OCI-LY1 (cell line): ENCODE measurements around the gene MMP11.
A peak's percentile ranks its signal among the peaks of the same experiment; 100 is the strongest.

Source experiments
- H2AFZ ChIP-seq: fragments of 200-600 bp; sonication (generic), shearing (Covaris generic); 2 replicates; pipeline ENCODE4 v1.6.0; 2014; ENCODE audit warnings: antibody characterized with exemption, mild to moderate bottlenecking, low read length
- H3F3A ChIP-seq: fragments of 200-600 bp; sonication (generic), shearing (Covaris generic); 2 replicates; pipeline ENCODE4 v1.6.0; 2014; ENCODE audit warnings: mild to moderate bottlenecking, antibody characterized with exemption, low read length, moderate library complexity; ENCODE audit not compliant: insufficient read depth
- H3K27ac ChIP-seq: fragments of 200-600 bp; sonication (generic); 2 replicates; pipeline ENCODE4 v1.5.1; 2014; ENCODE audit warnings: low read length, mixed run types, mild to moderate bottlenecking, low read depth; ENCODE audit not compliant: poor library complexity, severe bottlenecking
- H3K27me3 ChIP-seq: fragments of 200-600 bp; sonication (generic); 2 replicates; pipeline ENCODE4 v1.6.0; 2014; ENCODE audit warnings: antibody characterized with exemption, mild to moderate bottlenecking, low read length, moderate library complexity; ENCODE audit not compliant: insufficient read depth
- H3K36me3 ChIP-seq: fragments of 200-600 bp; sonication (generic); 2 replicates; pipeline ENCODE4 v1.6.1; 2014; ENCODE audit warnings: mild to moderate bottlenecking, antibody characterized with exemption, low read length, moderate library complexity, mixed read lengths; ENCODE audit not compliant: insufficient read depth
- H3K4me1 ChIP-seq: fragments of 200-600 bp; sonication (generic); 2 replicates; pipeline ENCODE4 v1.5.1; 2014; ENCODE audit warnings: mild to moderate bottlenecking, low read length, moderate library complexity; ENCODE audit not compliant: insufficient read depth, severe bottlenecking
- H3K4me2 ChIP-seq: fragments of 200-600 bp; sonication (generic), shearing (Covaris generic); 2 replicates; pipeline ENCODE4 v1.6.1; 2014; ENCODE audit warnings: low read length
- H3K4me3 ChIP-seq: fragments of 200-600 bp; sonication (generic); 2 replicates; pipeline ENCODE4 v1.5.1; 2014; ENCODE audit warnings: low read length, low read depth, mild to moderate bottlenecking, mixed read lengths; ENCODE audit not compliant: poor library complexity, severe bottlenecking
- H3K79me2 ChIP-seq: fragments of 200-600 bp; shearing (Covaris generic); 2 replicates; pipeline ENCODE4 v1.6.1; 2016; ENCODE audit warnings: mixed run types, low read length, mixed read lengths; ENCODE audit not compliant: insufficient read depth
- H3K9ac ChIP-seq: fragments of 200-600 bp; sonication (generic), shearing (Covaris generic); 2 replicates; pipeline ENCODE4 v1.6.1; 2014; ENCODE audit warnings: mild to moderate bottlenecking, low read length, mixed read lengths
- H3K9me2 ChIP-seq: fragments of 200-600 bp; sonication (generic), shearing (Covaris generic); 2 replicates; pipeline ENCODE4 v1.6.1; 2014; ENCODE audit warnings: low read depth, mild to moderate bottlenecking, low read length, mixed read lengths
- H3K9me3 ChIP-seq: fragments of 200-600 bp; shearing (Covaris generic); 2 replicates; pipeline ENCODE4 v1.6.1; 2014; ENCODE audit warnings: low read length, mixed read lengths
- H4K20me1 ChIP-seq: fragments of 200-600 bp; sonication (generic), shearing (Covaris generic); 2 replicates; pipeline ENCODE4 v1.6.0; 2016; ENCODE audit warnings: mild to moderate bottlenecking, low read length; ENCODE audit not compliant: insufficient read depth
- EZH2 ChIP-seq: fragments of 200-600 bp; sonication (generic), shearing (Covaris generic); IDR thresholded peaks from 2 replicates; pipeline ENCODE4 v1.8.0; 2017; ENCODE audit warnings: borderline replicate concordance, mixed run types, mild to moderate bottlenecking, antibody characterized with exemption, low read length, moderate library complexity, mixed read lengths
- TF ChIP-seq, protein P1 (sequence below): fragments of 200-600 bp; sonication (generic), shearing (Covaris generic); IDR thresholded peaks from 2 replicates; pipeline ENCODE4 v1.5.1; 2017; ENCODE audit warnings: mild to moderate bottlenecking, antibody characterized with exemption, low read length, moderate library complexity, mixed read lengths

The MMP11 gene

DNA sequence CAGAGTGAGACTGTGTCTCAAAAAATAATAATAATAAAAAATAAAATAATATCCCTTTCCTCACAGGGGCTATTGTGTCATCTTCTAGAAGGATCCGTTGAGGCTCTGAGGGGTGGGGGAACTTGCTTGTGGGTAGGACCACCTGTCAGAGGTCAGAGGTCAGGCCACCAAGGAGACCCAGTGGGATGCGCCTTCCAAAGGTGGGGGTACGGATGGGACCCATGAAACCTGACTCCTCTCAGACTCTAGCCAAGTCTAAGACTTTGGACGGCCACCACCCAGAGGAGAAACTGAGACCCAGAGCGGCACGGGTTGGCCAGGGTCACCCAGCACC, 367 bp upstream of the MMP11 start:
- H3K36me3 ChIP-seq, result peaks cover under 1% of the 10 kb centered on the region; the same call in 1 of the 2 replicates
- no peaks in the 10 kb centered on the region for H3K27me3 ChIP-seq
- H3K9me3 ChIP-seq, result no peaks in the 10 kb centered on the region
- peak overlapping the region; percentile 89 for H3K4me2 ChIP-seq
- no peak overlapping the region for H2AFZ ChIP-seq
- no peaks in the 10 kb centered on the region for H3K9me2 ChIP-seq
- no peaks in the 10 kb centered on the region; the same call in 1 of the 2 replicates for H3K79me2 ChIP-seq
- peak overlapping the region; percentile 56 for H3K9ac ChIP-seq
- no peak overlapping the region for H3K27ac ChIP-seq
- H4K20me1 ChIP-seq, result no peaks in the 10 kb centered on the region
- peak overlapping the region; percentile 53 for H3K4me3 ChIP-seq
- no peaks in the 10 kb centered on the region for H3F3A ChIP-seq
- peaks cover 36% of the 10 kb centered on the region for H3K4me1 ChIP-seq
- TF ChIP-seq, protein P1, sequence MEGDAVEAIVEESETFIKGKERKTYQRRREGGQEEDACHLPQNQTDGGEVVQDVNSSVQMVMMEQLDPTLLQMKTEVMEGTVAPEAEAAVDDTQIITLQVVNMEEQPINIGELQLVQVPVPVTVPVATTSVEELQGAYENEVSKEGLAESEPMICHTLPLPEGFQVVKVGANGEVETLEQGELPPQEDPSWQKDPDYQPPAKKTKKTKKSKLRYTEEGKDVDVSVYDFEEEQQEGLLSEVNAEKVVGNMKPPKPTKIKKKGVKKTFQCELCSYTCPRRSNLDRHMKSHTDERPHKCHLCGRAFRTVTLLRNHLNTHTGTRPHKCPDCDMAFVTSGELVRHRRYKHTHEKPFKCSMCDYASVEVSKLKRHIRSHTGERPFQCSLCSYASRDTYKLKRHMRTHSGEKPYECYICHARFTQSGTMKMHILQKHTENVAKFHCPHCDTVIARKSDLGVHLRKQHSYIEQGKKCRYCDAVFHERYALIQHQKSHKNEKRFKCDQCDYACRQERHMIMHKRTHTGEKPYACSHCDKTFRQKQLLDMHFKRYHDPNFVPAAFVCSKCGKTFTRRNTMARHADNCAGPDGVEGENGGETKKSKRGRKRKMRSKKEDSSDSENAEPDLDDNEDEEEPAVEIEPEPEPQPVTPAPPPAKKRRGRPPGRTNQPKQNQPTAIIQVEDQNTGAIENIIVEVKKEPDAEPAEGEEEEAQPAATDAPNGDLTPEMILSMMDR, result no peak
- TF ChIP-seq EZH2, result no peak

DNA sequence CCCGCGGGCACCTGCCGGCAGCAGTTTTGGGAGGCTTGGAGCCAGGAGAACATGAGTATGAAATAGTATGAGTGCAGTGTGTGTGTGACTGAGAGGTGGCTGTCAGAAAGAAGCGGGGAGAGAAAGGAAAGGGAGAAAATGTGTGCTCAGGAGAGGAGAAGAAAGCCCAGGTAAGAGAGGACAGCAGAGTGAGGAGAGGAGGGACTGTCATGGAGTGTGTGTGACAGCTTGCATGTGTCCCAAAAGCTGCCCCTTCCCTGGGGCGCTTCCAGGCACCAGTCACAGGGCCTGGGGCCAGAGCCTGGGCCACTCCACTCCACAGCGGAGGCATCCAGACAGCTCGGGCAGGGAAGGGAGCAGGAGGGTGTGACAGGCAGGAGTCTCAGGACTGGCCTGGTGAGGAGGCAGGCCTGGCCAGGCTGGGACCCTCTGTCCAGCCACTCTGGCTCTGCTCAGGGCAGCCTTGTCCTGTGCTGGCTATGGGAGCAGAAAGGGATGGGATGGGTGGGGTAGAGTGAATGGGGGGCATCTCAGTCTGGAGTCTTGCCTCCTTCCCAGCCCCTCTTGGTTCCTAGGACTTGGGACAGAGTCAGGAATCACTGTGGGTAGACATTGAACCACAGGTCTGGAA, 949 bp downstream of the MMP11 start:
- H3K9ac ChIP-seq, result peak overlapping the region; percentile 51; the same call in 1 of the 2 replicates
- no peaks in the 10 kb centered on the region for H3K79me2 ChIP-seq
- H3K36me3 ChIP-seq, result no peaks in the 10 kb centered on the region
- H3K4me3 ChIP-seq, result peak overlapping the region; percentile 53
- H3K4me2 ChIP-seq, result peak overlapping the region; percentile 73
- H2AFZ ChIP-seq, result no peak overlapping the region
- H3F3A ChIP-seq, result no peaks in the 10 kb centered on the region
- H3K27ac ChIP-seq, result no peak overlapping the region
- H4K20me1 ChIP-seq, result no peaks in the 10 kb centered on the region
- peaks cover 30% of the 10 kb centered on the region for H3K4me1 ChIP-seq
- H3K9me2 ChIP-seq, result no peaks in the 10 kb centered on the region
- no peak for TF ChIP-seq EZH2
- TF ChIP-seq, protein P1, result no peak
- 0 out of 2 replicates have a peak, but pooled peaks cover 4% of the 10 kb centered on the region for H3K27me3 ChIP-seq
- H3K9me3 ChIP-seq, result no peaks in the 10 kb centered on the region

DNA sequence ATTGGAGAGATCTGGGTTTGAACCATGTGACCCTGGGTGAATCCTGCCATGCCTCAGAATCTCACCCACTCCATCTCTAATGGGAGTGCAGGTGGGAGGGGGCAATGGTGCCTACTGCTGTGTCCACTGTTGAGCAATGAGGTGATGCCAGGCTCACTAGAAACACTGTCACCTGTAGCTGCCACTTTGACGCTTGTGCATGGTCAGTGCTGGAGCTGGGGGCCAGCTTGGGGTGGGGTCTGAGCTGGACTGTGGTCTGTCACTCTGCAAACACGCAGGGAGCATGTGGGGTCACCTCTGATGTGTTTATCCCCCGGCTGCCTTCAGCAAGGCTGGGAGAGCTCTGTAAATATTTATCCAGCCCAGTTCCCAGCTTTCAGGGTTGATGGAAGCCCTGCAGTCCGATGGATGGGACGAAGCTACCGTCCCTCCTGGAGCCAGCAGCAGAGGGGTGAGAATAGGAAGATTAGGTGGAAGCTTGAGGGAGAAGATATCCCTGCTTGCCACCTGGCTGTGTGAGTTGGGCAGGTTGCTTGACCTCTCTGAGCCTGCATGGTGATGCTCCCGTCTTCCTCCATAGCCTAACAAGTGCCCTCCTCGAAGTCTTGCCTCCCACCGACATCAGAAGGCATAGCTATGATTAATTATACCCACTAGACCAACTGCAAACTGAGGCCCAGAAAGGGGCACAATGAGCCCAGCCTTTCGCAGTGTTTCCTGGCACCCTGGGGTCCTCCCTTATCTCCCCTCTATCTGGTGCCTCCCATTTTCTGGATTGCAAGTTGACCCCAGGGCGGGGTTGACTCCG, 1.7 kb downstream of the MMP11 start:
- TF ChIP-seq EZH2, result no peak
- TF ChIP-seq, protein P1, result no peak
- Histone ChIP-seq H3F3A (no peaks in the 10 kb centered on the region), H3K9ac (no peak overlapping the region), H4K20me1 (no peaks in the 10 kb centered on the region), H3K4me2 (no peak overlapping the region), H3K27me3 (0 out of 2 replicates have a peak, but pooled peaks cover 4% of the 10 kb centered on the region), H3K79me2 (no peaks in the 10 kb centered on the region), H3K4me3 (no peak overlapping the region), H3K9me2 (no peaks in the 10 kb centered on the region), H3K9me3 (no peaks in the 10 kb centered on the region), H3K36me3 (no peaks in the 10 kb centered on the region), H3K27ac (no peak overlapping the region), H3K4me1 (peaks cover 23% of the 10 kb centered on the region), H2AFZ (no peak overlapping the region)
